Anterior cingulate cortex (tissue), 58 donors: Measurements from ENCODE around the gene DOCK3.
"Not testable (repeated sequence)": the region's sequence is repeated elsewhere in the genome, so short reads cannot be mapped to it uniquely, and the experiment has no call there.

Experiments
- DNase-seq, 58 donors: peaks; one replicate each; lab custom pipeline; 2025; lab: John Stamatoyannopoulos, UW

The DOCK3 gene

GRCh38 chr3:50786631-50787030 is 111.9 kb downstream of the DOCK3 start:
- DNase-seq = no peak

- not testable (repeated sequence) for DNase-seq
Measured at GRCh38 chr3:50790894-50791293, 116.2 kb downstream of the DOCK3 start.

- no peak for DNase-seq
Measured at GRCh38 chr3:50792568-50792967, 117.8 kb downstream of the DOCK3 start.

- not testable (repeated sequence) for DNase-seq
Measured at GRCh38 chr3:50803805-50804204, 129.1 kb downstream of the DOCK3 start.

GRCh38 chr3:50804376-50804775 is 129.6 kb downstream of the DOCK3 start:
- not testable (repeated sequence) for DNase-seq

GRCh38 chr3:50805321-50805720 is 130.6 kb downstream of the DOCK3 start:
- no peak for DNase-seq

GRCh38 chr3:50806031-50806430 is 131.3 kb downstream of the DOCK3 start:
- no peak for DNase-seq

- DNase-seq = no peak
Measured at GRCh38 chr3:50806806-50807205, 132.1 kb downstream of the DOCK3 start.

- no peak for DNase-seq
Measured at GRCh38 chr3:50807266-50807665, 132.5 kb downstream of the DOCK3 start.

GRCh38 chr3:50811893-50812292 is 137.2 kb downstream of the DOCK3 start:
- no peak for DNase-seq

GRCh38 chr3:50815844-50816243 is 141.1 kb downstream of the DOCK3 start:
- no peak for DNase-seq

GRCh38 chr3:50816894-50817293 is 142.2 kb downstream of the DOCK3 start:
- DNase-seq = no peak

- DNase-seq = no peak
Measured at GRCh38 chr3:50817756-50818529, 143.2 kb downstream of the DOCK3 start.

- DNase-seq = no peak
Measured at GRCh38 chr3:50819882-50820281, 145.2 kb downstream of the DOCK3 start.

GRCh38 chr3:50825841-50826240 is 151.1 kb downstream of the DOCK3 start:
- no peak for DNase-seq

GRCh38 chr3:50830451-50830850 is 155.7 kb downstream of the DOCK3 start:
- DNase-seq = peak in 26 of 58 donors; percentile 0 to 78 (median 27)

GRCh38 chr3:50831009-50831408 is 156.3 kb downstream of the DOCK3 start:
- DNase-seq = not testable (repeated sequence)

- DNase-seq = no peak
Measured at GRCh38 chr3:50840983-50841489, 166.3 kb downstream of the DOCK3 start.

- DNase-seq = no peak
Measured at GRCh38 chr3:50848308-50848707, 173.6 kb downstream of the DOCK3 start.

- no peak for DNase-seq
Measured at GRCh38 chr3:50850639-50851511, 176.1 kb downstream of the DOCK3 start.

- DNase-seq = no peak
Measured at GRCh38 chr3:50853936-50854335, 179.2 kb downstream of the DOCK3 start.
